ENCODE results near the gene FXN. TPM values are rescaled to one million over a fixed set of nuclear protein-coding genes. Genes with fewer than 3 reads are reported as not detected.

Gene FXN
- total and polyA plus RNA-seq, 4 donors: 4.7 to 41.7 (median 23.9) TPM

GRCh38 chr9:69073103-69073502 is 37.6 kb downstream of the FXN start:
- Histone ChIP-seq H3K9ac (ENCODE audit: low read depth in 1 of 2, low read length in 2 of 2) (no peak overlapping the region), H3K4me1 (ENCODE audit: control insufficient read depth in 4 of 4, insufficient read depth in 4 of 4, low read length in 3 of 4) (peaks cover under 1 to 6% (median 4%) of the 10 kb centered on the region in 4 donors), H3K9me3 (ENCODE audit: control insufficient read depth in 4 of 4, low read length in 3 of 4) (no peaks in the 10 kb centered on the region), H3K27ac (ENCODE audit: low read depth in 1 of 2, low read length in 2 of 2) (no peak overlapping the region), H3K27me3 (ENCODE audit: control insufficient read depth in 4 of 4, insufficient read depth in 4 of 4, low read length in 3 of 4) (no peaks in the 10 kb centered on the region), H3K36me3 (ENCODE audit: control insufficient read depth in 4 of 4, insufficient read depth in 3 of 4, low read depth in 1 of 4, low read length in 3 of 4) (peaks cover 3 to 19% (median 5%) of the 10 kb centered on the region in 4 donors), H3K4me3 (ENCODE audit: low read depth in 1 of 3, low read length in 3 of 3) (no peak overlapping the region)
- 77% methylated on average over 4 of the region's 4 CpGs for WGBS
- no peak for DNase-seq (ENCODE audit: low spot score)
- no peak for TF ChIP-seq MAX (IDR thresholded peaks at IDR 0.05)
- no peak for TF ChIP-seq HNF4G (IDR thresholded peaks at IDR 0.05)
- TF ChIP-seq RAD21 (IDR thresholded peaks at IDR 0.05): no peak
- no peak for TF ChIP-seq FOXA1 (IDR thresholded peaks at IDR 0.05)
- TF ChIP-seq FOXA2 (IDR thresholded peaks at IDR 0.05): no peak
- no peak for TF ChIP-seq CTCF (IDR thresholded peaks at IDR 0.05; ENCODE audit: low read depth, low read length, missing input control)
- TF ChIP-seq EGR1 (IDR thresholded peaks at IDR 0.05; ENCODE audit: low read depth in 2 of 2): no peak
- TF ChIP-seq JUND (IDR thresholded peaks at IDR 0.05): no peak
- TF ChIP-seq YY1 (IDR thresholded peaks at IDR 0.05): no peak
- no peak for TF ChIP-seq REST (IDR thresholded peaks at IDR 0.05)
- no peak for TF ChIP-seq HNF4A (conservative IDR thresholded peaks at IDR 0.05)
- no peak for TF ChIP-seq GABPA (IDR thresholded peaks at IDR 0.05 in 1 of 2, conservative IDR thresholded peaks at IDR 0.05 in 1 of 2)
- TF ChIP-seq ATF3 (IDR thresholded peaks at IDR 0.05): no peak
- TF ChIP-seq RXRA (IDR thresholded peaks at IDR 0.05): no peak
- no peak for TF ChIP-seq ZBTB33 (IDR thresholded peaks at IDR 0.05)
- TF ChIP-seq SP1 (IDR thresholded peaks at IDR 0.05): no peak
- TF ChIP-seq TAF1 (conservative IDR thresholded peaks at IDR 0.05): no peak
- no peak for TF ChIP-seq NR2F2 (IDR thresholded peaks at IDR 0.05)
